H4 (cell line): ENCODE measurements around the gene ZBTB7C. TPM values are rescaled to one million over a fixed set of nuclear protein-coding genes. Genes with fewer than 3 reads are reported as not detected.

ENCODE experiments used
- DNase-seq: peaks from one replicate; pipeline ENCODE4 v3.0.0-alpha.2; 2015; ENCODE audit warnings: low spot score
- total RNA-seq: library from RNA; depleted of rRNA; stranded (reverse); fragments of >200 nt; shearing (Covaris generic); gene quantifications from 2 replicates; pipeline ENCODE4 v1.2.3, GENCODE V29; 2014

Gene ZBTB7C
- total RNA-seq, 1 experiment from 2014 or later, result 1.1 TPM

GRCh38 chr18:48122816-48123215 is 286.4 kb downstream of the ZBTB7C start:
- DNase-seq, result no peak

DNA sequence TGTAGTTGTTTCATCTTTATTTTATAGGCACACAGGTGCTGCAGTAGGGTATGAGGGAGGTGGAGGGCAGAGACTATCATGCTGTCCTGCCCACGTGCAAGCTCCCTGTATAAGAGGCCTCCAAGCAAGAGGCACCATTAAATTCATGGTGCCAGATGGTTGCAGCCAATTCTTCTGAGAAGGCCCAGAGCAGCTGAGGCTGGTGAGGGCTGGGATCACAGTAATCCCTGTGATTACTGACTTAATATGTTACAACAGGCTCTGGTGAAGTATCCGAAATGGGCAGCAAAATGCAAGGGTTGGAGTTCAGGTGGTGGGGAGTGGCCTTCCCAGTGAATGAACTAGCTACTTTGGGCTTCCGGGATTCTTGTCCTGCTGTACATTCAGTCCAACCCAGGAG is 286.8 kb downstream of the ZBTB7C start:
- no peak for DNase-seq

DNA sequence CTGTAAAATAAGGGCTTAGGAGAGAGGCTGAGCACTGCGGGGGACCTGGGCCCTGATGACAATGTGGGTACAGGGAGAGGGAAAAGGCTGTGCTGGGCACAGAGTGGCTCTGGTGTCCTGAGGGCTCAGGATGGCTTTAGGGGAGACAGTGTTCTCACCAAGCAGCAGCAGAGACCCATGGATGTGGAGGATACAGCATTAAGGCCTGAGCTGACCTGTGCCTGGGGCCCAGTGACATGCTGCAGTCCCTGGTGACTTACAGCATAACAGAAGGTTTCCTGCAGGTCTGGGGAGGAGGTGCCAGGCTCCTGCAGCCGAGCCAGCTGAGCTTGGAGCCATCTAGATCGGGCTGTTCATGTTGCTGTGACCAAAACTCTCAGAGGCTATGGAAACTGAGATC is 287.4 kb downstream of the ZBTB7C start:
- no peak for DNase-seq

GRCh38 chr18:48119204-48119603 is 290.0 kb downstream of the ZBTB7C start:
- DNase-seq, result no peak

GRCh38 chr18:48116873-48117630 is 292.1 kb downstream of the ZBTB7C start:
- no peak for DNase-seq

- DNase-seq, result no peak
Measured at GRCh38 chr18:48116017-48116416, 293.2 kb downstream of the ZBTB7C start.

DNA sequence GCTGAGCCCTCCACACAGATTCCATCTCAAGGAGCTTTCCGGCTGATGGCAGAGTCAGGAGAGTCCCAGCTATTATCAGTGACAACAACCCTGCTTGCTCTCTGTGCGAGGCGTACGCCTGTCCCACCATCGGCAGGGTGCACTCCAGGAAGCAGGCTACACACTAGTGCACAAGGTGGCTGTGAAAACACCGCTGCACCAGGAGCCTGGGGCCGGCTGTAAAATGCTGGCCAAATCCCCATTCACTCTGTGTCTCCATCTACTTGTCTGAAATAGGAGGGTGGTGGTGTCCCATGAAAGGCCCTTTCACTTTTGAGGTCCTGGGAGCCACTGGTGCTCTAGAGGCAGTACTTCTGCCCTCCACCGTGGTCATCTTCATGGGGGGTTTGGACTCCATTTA is 295.5 kb downstream of the ZBTB7C start:
- DNase-seq, result no peak

DNA sequence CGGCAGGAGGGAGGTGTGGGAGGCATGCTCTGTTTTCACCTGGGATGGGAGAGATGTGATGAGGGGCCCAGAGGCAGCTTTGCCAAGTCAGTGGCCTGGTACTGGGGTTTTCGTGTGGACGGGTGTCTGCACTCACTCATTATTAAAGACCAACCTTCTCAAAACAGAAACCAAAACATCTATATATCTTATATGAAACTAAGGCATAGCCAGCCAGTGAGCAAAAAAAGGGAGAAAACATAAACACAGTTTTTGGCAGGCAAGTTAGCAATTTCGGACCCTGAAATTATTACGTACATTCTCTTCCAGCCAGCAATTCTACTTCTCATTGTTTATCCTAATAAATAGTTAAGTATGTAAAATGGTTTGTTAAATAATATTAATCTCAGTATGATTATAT is 297.6 kb downstream of the ZBTB7C start:
- DNase-seq, result no peak

- no peak for DNase-seq
Measured at GRCh38 chr18:48110797-48111196, 298.4 kb downstream of the ZBTB7C start.

- no peak for DNase-seq
Measured at GRCh38 chr18:48109961-48110493, 299.2 kb downstream of the ZBTB7C start.

DNA sequence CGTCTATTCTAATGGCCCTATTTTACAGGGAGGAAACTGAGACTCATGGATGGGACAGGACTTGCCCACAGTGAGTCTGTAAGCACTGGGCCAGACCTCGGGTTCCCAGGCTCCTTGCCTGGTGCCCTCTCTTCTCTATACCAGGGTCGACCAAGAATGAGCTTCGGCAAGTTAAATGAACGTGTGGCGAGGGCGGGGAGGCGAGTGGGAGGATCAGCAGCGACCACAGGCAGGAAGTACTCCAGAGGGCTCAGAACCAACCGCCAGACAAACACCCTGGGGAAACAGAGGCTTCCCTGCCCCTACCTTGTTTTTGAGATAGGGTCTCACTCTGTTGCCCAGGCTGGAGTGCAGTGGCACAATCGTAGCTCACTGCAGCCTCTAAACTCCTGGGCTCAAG is 301.0 kb downstream of the ZBTB7C start:
- DNase-seq, result no peak

GRCh38 chr18:48106976-48107781 is 302.0 kb downstream of the ZBTB7C start:
- no peak for DNase-seq

DNA sequence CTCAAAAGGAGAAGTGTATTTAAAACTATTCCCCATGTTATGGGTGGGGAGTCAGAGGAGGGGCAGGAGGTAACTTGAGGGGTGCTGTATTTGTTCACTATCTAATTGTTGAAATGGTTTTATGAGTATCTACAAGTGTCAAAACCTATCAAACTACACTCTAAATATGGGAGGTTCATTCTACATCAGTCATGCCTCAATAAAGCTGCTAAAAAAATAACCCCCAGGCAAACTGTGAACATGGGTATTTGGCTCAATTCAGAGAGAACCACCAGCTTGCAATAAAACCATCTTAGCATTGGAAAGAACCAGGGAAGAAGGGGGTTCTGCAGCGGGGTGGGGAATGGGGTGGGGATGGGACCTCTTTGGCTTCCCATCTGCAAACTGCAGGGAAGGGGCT is 302.7 kb downstream of the ZBTB7C start:
- DNase-seq, result no peak

GRCh38 chr18:48105317-48105716 is 303.9 kb downstream of the ZBTB7C start:
- no peak for DNase-seq

GRCh38 chr18:48104705-48105104 is 304.5 kb downstream of the ZBTB7C start:
- DNase-seq, result no peak

DNA sequence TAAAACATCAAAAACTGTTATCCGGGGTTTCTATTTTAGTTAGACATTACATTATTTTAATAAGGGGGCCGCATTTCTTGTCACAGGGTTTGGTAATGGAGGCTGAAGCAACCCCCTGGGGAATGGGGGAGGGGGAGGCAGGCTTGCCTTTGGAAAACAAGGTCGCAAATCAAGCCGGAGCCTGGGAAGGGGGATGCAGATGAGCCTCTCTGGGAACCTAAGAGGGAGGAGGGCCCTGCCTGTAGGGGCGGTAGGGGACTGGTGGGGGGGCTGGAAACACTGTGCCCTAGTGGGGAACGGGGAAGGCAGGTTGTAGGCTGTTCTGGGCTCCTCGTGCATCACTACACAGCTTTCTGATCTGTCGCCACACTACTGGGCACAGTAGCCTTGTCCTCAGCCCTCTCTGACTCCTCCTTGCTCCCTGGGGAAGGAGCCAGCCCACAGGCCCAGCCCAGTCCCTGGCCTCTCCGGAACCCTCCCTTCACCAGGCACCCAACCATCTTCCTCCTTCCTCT is 308.5 kb downstream of the ZBTB7C start:
- DNase-seq, result no peak

DNA sequence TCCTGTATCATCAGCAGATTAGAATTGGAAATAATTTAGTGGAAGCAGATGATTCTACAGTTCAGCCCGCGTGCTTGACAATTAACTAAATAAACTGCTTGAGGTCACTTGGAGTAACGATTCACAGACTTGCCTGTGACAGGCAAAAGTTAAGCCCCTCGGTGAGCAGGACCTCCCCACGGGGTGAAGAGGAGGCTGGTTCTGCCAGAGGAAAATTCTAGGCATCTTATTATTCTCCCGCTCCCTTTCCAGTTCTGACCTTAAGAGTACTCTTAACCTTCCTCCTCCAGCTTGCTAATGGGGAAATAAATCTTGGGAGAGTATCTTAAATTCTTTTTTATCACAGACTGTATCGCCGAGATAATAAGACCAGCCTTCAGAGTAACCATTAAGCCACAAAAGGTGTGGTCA is 309.0 kb downstream of the ZBTB7C start:
- DNase-seq, result no peak

GRCh38 chr18:48099481-48100164 is 309.6 kb downstream of the ZBTB7C start:
- DNase-seq, result no peak

DNA sequence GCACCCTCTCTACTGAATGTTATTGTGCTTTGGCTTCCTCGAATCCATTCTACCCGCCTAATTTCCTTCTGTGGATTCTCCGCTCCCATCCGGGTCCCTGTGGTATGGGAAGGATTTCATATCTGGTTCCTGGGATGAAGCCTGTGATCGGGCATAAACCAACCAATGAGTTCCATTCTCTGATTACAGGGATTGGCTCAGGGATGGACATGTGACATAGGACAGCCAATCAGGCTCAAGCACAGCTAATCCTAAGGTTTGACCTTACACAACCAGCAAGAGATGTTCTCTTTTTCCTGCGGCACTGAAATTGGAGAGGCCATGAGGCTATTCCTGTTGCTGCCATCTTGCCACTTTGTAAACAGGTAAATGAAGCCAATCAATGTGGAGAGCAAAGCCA is 310.6 kb downstream of the ZBTB7C start:
- no peak for DNase-seq

GRCh38 chr18:48098007-48098406 is 311.2 kb downstream of the ZBTB7C start:
- DNase-seq, result no peak

DNA sequence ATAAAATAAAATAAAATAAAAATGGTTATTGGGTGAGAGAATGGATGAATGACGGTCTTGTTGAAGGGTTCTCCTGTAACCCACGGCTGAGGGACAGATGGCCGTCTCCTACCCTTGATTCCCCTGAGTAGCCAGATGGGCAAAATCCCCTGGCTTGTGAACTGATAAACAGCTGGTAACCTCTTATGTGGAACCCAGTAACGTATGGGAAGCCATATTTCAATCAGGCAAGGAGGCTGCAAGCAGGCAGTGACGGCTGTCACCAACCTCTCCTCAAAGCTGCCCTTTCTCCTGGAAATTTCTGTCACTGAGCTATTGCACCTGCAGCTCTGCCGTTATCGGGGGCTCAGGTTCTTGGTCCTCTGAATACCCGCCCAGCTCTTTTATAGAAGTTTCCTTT is 313.5 kb downstream of the ZBTB7C start:
- no peak for DNase-seq

DNA sequence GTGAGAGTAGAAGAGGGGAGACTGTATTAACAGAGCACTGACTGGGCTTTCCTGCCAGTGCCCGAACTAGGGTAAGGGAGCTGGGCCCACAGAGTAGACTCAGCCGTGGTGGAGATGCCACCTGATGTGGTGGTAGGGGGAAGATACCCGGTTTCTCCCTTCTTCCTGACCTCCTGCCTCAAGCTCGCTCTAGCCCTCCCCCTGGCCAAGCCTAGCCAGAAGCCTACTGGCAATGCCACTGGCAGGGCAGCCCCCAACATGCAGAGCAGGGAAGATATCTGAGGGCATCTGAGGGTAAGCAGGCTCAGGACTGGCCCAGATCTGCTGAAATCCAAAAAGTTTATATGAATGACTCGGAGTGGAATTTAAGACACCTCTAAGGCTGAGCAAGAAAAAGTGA is 316.1 kb downstream of the ZBTB7C start:
- no peak for DNase-seq
